ENCODE data around the gene DNM3. TPM values are rescaled to one million over a fixed set of nuclear protein-coding genes. Genes with fewer than 3 reads are reported as not detected.

The DNM3 gene
- total RNA-seq, 4 donors from 2014 or later, result 2.7 to 3.3 TPM; not detected in 2

- no peaks in the 10 kb centered on the region for H3K4me1 ChIP-seq
- no peak overlapping the region for H3K27ac ChIP-seq
- H3K36me3 ChIP-seq, result no peaks in the 10 kb centered on the region
- in situ Hi-C loops (cut with MboI; ENCODE audit: low pct_ligation_motif_present in 1 of 4, low pct_unique_long_range_greater_than_20kb in 1 of 4, low sequenced_read_pairs in 3 of 4) (no loop called here), intact Hi-C loops (cut with DNase I; ENCODE audit: low total_unique reads) (no loop called here)
- TF ChIP-seq POLR2A (IDR thresholded peaks at IDR 0.05) (no peak), CTCF (IDR thresholded peaks at IDR 0.05) (no peak)
- no peaks in the 10 kb centered on the region for H3K27me3 ChIP-seq
- H3K4me3 ChIP-seq, result no peak overlapping the region
- no peak for DNase-seq
- H3K9me3 ChIP-seq, result no peaks in the 10 kb centered on the region
- WGBS, 2 donors (ENCODE audit: low coverage in 1 of 2), result 86 to 94% methylated on average over 7 of the region's 7 CpGs
Observed at GRCh38 chr1:171901245-171901644, 59.9 kb downstream of the DNM3 start.

- Histone ChIP-seq H3K27me3 (no peaks in the 10 kb centered on the region), H3K4me1 (no peaks in the 10 kb centered on the region), H3K36me3 (no peaks in the 10 kb centered on the region), H3K27ac (no peak overlapping the region), H3K4me3 (no peak overlapping the region), H3K9me3 (no peaks in the 10 kb centered on the region)
- intact Hi-C loops (cut with DNase I; ENCODE audit: low total_unique reads), result no loop called here
- TF ChIP-seq CTCF (IDR thresholded peaks at IDR 0.05) (no peak), POLR2A (IDR thresholded peaks at IDR 0.05) (no peak), EP300 (IDR thresholded peaks at IDR 0.05; ENCODE audit: low read depth) (no peak), POLR2AphosphoS5 (IDR thresholded peaks at IDR 0.05) (no peak)
- 70 to 77% methylated on average over 3 of the region's 3 CpGs for WGBS, 2 donors (ENCODE audit: low coverage in 1 of 2)
- in situ Hi-C loops (cut with MboI; ENCODE audit: low pct_ligation_motif_present in 1 of 4, low pct_unique_long_range_greater_than_20kb in 1 of 4, low sequenced_read_pairs in 3 of 4), result no loop called here
- DNase-seq, result no peak
Observed at GRCh38 chr1:171902527-171902926, 61.2 kb downstream of the DNM3 start.

- TF ChIP-seq EP300 (IDR thresholded peaks at IDR 0.05; ENCODE audit: low read depth) (no peak), POLR2AphosphoS5 (IDR thresholded peaks at IDR 0.05) (no peak), CTCF (IDR thresholded peaks at IDR 0.05) (no peak), POLR2A (IDR thresholded peaks at IDR 0.05) (no peak)
- 85 to 87% methylated on average over 4 to 5 of the region's 5 CpGs for WGBS, 2 donors (ENCODE audit: low coverage in 1 of 2)
- Histone ChIP-seq H3K27ac (no peak overlapping the region), H3K36me3 (no peaks in the 10 kb centered on the region), H3K27me3 (no peaks in the 10 kb centered on the region), H3K4me3 (no peak overlapping the region), H3K9me3 (no peaks in the 10 kb centered on the region), H3K4me1 (no peaks in the 10 kb centered on the region)
- intact Hi-C loops (cut with DNase I; ENCODE audit: low total_unique reads), result no loop called here
- in situ Hi-C loops (cut with MboI; ENCODE audit: low pct_ligation_motif_present in 1 of 4, low pct_unique_long_range_greater_than_20kb in 1 of 4, low sequenced_read_pairs in 3 of 4), result no loop called here
- no peak for DNase-seq
Observed at GRCh38 chr1:171904778-171905450, 63.6 kb downstream of the DNM3 start.

- Histone ChIP-seq H3K4me1 (peaks cover 0 to 21% (median 4%) of the 10 kb centered on the region in 4 donors), H3K36me3 (no peaks in the 10 kb centered on the region), H3K4me3 (no peak overlapping the region), H3K9me3 (no peaks in the 10 kb centered on the region), H3K27ac (no peak overlapping the region), H3K27me3 (no peaks in the 10 kb centered on the region)
- no peak for DNase-seq
- intact Hi-C loops (cut with DNase I; ENCODE audit: low total_unique reads) (no loop called here), in situ Hi-C loops (cut with MboI; ENCODE audit: low pct_ligation_motif_present in 1 of 4, low pct_unique_long_range_greater_than_20kb in 1 of 4, low sequenced_read_pairs in 3 of 4) (no loop called here)
- TF ChIP-seq EP300 (IDR thresholded peaks at IDR 0.05; ENCODE audit: low read depth) (no peak), POLR2A (IDR thresholded peaks at IDR 0.05) (no peak), POLR2AphosphoS5 (IDR thresholded peaks at IDR 0.05) (no peak), CTCF (IDR thresholded peaks at IDR 0.05) (no peak)
- WGBS, 2 donors (ENCODE audit: low coverage in 1 of 2), result 82 to 85% methylated on average over 5 of the region's 5 CpGs
Observed at GRCh38 chr1:171909711-171910110, 68.4 kb downstream of the DNM3 start.
